ENCODE data around the gene SPEM3. TPM values are rescaled to one million over a fixed set of nuclear protein-coding genes. Genes with fewer than 3 reads are reported as not detected.

Gene SPEM3
- total and polyA plus RNA-seq, 2 experiments from 2014 or later: not detected

DNA sequence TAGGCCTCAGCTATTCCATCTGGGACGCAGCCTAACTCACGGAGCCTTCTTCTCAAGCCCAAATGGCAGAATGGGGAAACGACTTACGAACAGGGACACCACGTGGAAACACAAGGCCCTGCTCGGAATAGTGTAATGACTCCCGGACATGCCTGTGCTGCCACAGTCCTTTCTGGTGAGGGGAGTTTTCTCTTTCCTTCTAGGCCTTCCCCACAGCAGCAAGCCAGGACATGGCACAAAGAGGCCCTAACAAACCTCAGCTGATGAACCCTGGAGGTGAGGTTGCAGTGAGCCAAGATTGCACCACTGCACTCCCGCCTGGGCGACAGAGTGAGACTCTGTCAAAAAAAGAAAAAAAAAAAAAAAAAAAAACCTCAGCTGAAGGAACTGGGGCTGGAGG is 35.4 kb downstream of the SPEM3 start:
- H3K27ac ChIP-seq: no peak overlapping the region
- H3K4me2 ChIP-seq: no peak overlapping the region
- H3K79me2 ChIP-seq: peaks cover 30% of the 10 kb centered on the region
- 94% methylated on average over 9 of the region's 9 CpGs for WGBS (ENCODE audit: low lambda C conversion rate, missing lambda C conversion rate)
- H3K9me3 ChIP-seq (ENCODE audit: low read depth): no peaks in the 10 kb centered on the region
- H3K36me3 ChIP-seq (replicated peaks; ENCODE audit: insufficient read depth, low read depth): no peaks in the 10 kb centered on the region
- TF ChIP-seq, protein P1, sequence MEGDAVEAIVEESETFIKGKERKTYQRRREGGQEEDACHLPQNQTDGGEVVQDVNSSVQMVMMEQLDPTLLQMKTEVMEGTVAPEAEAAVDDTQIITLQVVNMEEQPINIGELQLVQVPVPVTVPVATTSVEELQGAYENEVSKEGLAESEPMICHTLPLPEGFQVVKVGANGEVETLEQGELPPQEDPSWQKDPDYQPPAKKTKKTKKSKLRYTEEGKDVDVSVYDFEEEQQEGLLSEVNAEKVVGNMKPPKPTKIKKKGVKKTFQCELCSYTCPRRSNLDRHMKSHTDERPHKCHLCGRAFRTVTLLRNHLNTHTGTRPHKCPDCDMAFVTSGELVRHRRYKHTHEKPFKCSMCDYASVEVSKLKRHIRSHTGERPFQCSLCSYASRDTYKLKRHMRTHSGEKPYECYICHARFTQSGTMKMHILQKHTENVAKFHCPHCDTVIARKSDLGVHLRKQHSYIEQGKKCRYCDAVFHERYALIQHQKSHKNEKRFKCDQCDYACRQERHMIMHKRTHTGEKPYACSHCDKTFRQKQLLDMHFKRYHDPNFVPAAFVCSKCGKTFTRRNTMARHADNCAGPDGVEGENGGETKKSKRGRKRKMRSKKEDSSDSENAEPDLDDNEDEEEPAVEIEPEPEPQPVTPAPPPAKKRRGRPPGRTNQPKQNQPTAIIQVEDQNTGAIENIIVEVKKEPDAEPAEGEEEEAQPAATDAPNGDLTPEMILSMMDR (IDR thresholded peaks at IDR 0.05; ENCODE audit: poor library complexity): no peak
- TF ChIP-seq EZH2phosphoT487 (IDR thresholded peaks at IDR 0.05; ENCODE audit: low read depth, severe bottlenecking, unreplicated experiment): no peak
- no peak for TF ChIP-seq EZH2 (IDR thresholded peaks at IDR 0.05; ENCODE audit: borderline replicate concordance)
- no peaks in the 10 kb centered on the region for H3K4me1 ChIP-seq (ENCODE audit: insufficient read depth)
- no peak for DNase-seq (ENCODE audit: low spot score)
- H3K4me3 ChIP-seq: no peak overlapping the region
- H3K27me3 ChIP-seq: no peaks in the 10 kb centered on the region
- H4K20me1 ChIP-seq (ENCODE audit: insufficient read depth, poor library complexity, severe bottlenecking): peaks cover 25% of the 10 kb centered on the region
- H3K9me2 ChIP-seq (replicated peaks; ENCODE audit: insufficient read depth): no peaks in the 10 kb centered on the region
- H2AFZ ChIP-seq: no peak overlapping the region

DNA sequence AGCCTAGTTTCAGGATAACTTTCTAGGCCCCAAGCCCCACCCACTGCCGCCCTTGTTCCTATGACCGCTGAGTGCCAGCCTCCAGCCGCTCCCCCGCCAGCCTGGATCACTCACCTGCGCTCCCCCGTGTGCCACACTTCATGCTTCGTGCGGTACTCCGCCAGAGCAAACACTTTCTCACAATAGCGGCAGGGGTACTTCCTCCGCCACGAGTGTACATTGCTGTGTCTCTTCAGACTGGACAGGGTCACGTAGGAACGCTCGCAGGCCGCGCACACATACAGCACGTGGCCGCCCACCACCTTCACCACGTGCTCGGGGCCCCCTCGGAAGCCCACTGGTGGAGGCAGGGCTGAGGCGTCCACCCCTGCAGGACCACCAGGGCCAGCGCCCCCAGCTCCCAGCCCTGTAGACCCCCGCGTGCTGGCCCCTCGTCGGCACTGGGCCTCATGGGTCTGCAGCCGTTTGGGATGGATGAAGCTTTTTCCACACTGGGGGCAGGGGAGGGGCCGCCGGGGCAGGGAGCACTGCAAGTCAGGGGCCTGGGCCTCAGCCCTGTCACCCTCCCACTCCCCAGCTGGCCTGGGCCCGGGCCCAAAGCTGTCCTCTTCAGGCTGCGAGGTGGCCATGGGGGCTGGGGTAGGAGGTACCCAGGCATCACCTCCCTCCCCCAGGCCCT is 37.1 kb downstream of the SPEM3 start:
- H3K9me2 ChIP-seq (replicated peaks; ENCODE audit: insufficient read depth): no peaks in the 10 kb centered on the region
- no peak overlapping the region for H3K27ac ChIP-seq
- DNase-seq (ENCODE audit: low spot score): no peak
- no peak overlapping the region for H3K4me3 ChIP-seq
- no peak overlapping the region for H2AFZ ChIP-seq
- no peaks in the 10 kb centered on the region for H3K4me1 ChIP-seq (ENCODE audit: insufficient read depth)
- no peak for TF ChIP-seq EZH2 (IDR thresholded peaks at IDR 0.05; ENCODE audit: borderline replicate concordance)
- TF ChIP-seq, protein P1 (IDR thresholded peaks at IDR 0.05; ENCODE audit: poor library complexity): no peak
- no peak for TF ChIP-seq EZH2phosphoT487 (IDR thresholded peaks at IDR 0.05; ENCODE audit: low read depth, severe bottlenecking, unreplicated experiment)
- no peaks in the 10 kb centered on the region for H3K9me3 ChIP-seq (ENCODE audit: low read depth)
- WGBS (ENCODE audit: low lambda C conversion rate, missing lambda C conversion rate): 98% methylated on average over 28 of the region's 33 CpGs
- peaks cover 46% of the 10 kb centered on the region for H3K79me2 ChIP-seq
- H4K20me1 ChIP-seq (ENCODE audit: insufficient read depth, poor library complexity, severe bottlenecking): peaks cover 42% of the 10 kb centered on the region
- H3K4me2 ChIP-seq: no peak overlapping the region
- H3K36me3 ChIP-seq (replicated peaks; ENCODE audit: insufficient read depth, low read depth): no peaks in the 10 kb centered on the region
- H3K27me3 ChIP-seq: no peaks in the 10 kb centered on the region

DNA sequence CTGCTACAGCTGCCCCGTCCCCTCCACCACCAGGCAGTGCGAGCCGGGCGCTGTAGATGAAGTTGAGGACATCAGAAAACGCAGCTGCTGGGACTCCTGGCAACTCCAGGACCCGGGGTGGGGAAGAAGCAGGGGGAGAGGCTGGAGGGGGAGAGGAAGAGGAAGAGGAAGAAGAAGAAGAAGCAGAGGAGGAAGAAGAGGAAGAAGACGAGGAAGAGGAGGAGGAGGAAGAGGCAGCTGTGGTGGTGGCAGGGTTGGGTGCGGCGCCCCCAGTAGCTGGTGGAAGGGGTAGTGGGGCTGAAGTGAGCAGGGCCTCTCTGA is 37.6 kb downstream of the SPEM3 start:
- no peaks in the 10 kb centered on the region for H3K36me3 ChIP-seq (replicated peaks; ENCODE audit: insufficient read depth, low read depth)
- WGBS (ENCODE audit: low lambda C conversion rate, missing lambda C conversion rate): 98% methylated on average over 7 of the region's 9 CpGs
- H3K79me2 ChIP-seq: peaks cover 52% of the 10 kb centered on the region

More for the DNA sequence above, 37.6 kb downstream of the SPEM3 start:
- Histone ChIP-seq H4K20me1 (ENCODE audit: insufficient read depth, poor library complexity, severe bottlenecking) (peaks cover 47% of the 10 kb centered on the region), H3K27ac (no peak overlapping the region), H3K9me3 (ENCODE audit: low read depth) (no peaks in the 10 kb centered on the region), H3K27me3 (no peaks in the 10 kb centered on the region), H3K4me1 (ENCODE audit: insufficient read depth) (no peaks in the 10 kb centered on the region), H2AFZ (no peak overlapping the region), H3K9me2 (replicated peaks; ENCODE audit: insufficient read depth) (no peaks in the 10 kb centered on the region), H3K4me3 (no peak overlapping the region), H3K4me2 (no peak overlapping the region)
- DNase-seq (ENCODE audit: low spot score): no peak
- TF ChIP-seq EZH2phosphoT487 (IDR thresholded peaks at IDR 0.05; ENCODE audit: low read depth, severe bottlenecking, unreplicated experiment) (no peak), EZH2 (IDR thresholded peaks at IDR 0.05; ENCODE audit: borderline replicate concordance) (no peak)
- TF ChIP-seq, protein P1 (IDR thresholded peaks at IDR 0.05; ENCODE audit: poor library complexity): no peak
